HG03108 (cell line): ENCODE measurements around the gene GDAP2.
A peak's percentile ranks its signal among the peaks of the same experiment; 100 is the strongest.
"Not testable (repeated sequence)": the region's sequence is repeated elsewhere in the genome, so short reads cannot be mapped to it uniquely, and the experiment has no call there.

ENCODE experiments used
- ATAC-seq: cut with Tn5 transposase; IDR thresholded peaks from one replicate; pipeline ENCODE4 v1.9.1; 2021; ENCODE audit warnings: moderate library complexity; ENCODE audit not compliant: unreplicated experiment

The GDAP2 gene

GRCh38 chr1:117904485-117904884, 24.9 kb downstream of the GDAP2 start:
- no peak for ATAC-seq

DNA sequence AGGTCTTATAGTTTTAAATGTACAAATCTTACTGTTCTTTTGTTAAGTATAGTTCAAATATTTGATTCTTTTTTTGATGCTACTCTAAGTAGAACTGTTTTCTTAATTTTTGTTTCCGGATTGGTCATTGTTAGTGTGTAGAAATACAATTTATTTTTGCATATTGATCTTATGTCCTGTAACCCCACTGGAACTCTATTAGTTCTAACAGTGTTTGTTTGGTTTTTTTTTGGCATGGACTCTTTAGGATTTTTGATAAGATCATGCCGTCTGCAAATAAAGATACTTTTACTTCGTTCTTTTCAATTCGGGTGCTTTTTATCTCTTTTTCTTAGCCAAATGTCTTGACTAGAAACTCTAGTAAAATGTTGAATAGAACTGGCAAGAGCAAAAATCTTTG, 26.5 kb downstream of the GDAP2 start:
- no peak for ATAC-seq

- no peak for ATAC-seq
Observed at GRCh38 chr1:117899801-117900200, 29.6 kb downstream of the GDAP2 start.

GRCh38 chr1:117897551-117897950, 31.9 kb downstream of the GDAP2 start:
- ATAC-seq: no peak

GRCh38 chr1:117895482-117896114, 33.8 kb downstream of the GDAP2 start:
- peak; percentile 89 for ATAC-seq

GRCh38 chr1:117894078-117894477, 35.3 kb downstream of the GDAP2 start:
- ATAC-seq: no peak

GRCh38 chr1:117892512-117892911, 36.9 kb downstream of the GDAP2 start:
- peak; percentile 59 for ATAC-seq

- no peak for ATAC-seq
Observed at GRCh38 chr1:117890452-117890851, 39.0 kb downstream of the GDAP2 start.

DNA sequence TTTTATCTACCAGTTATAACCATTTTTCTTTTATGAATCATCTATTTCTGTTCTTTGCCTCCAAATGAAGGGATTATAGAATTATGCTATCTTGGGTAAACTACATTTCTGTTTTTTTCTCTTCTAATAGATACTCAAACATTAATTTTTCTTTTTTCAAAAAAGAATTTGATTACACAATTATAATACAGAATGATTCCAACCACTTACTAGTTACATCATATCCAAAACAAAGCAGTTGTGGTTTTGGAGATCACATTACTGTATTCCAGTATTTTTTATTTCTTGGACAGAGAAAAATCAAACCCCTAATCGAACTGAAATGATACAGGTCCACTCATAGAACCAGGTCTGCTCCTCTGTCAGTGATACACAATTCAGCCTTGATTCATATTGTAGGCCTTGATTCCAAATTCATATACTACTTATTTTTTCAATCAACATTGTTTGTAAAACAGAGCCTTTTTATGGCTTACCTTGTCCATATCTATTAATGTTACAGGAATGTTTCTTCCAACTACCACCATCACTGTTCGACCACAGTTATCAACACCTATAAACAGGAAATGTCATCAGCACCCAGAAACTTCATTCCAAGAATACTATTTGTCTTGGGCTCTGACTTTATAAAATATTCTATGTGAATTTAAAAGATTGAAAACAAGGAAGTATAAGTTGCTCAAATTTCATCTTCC, 43.2 kb downstream of the GDAP2 start:
- ATAC-seq: no peak

DNA sequence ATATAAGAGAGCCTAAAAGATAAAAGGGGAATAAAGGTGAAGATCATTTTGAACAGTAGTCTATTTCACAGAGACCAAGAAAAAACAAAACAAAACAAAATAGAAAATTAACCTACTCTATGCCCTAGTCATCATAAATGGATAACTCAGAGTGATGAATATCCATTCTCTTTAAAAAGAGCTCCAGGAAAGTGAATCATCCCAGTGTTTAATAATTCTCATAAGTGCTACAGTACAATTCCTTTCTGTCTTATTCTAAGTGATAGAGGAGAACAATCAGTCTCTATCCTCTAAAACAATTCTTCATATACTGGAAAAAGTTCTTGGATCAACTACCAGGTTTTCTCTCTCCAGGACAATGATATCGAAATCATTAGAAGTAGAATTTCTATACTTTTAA, 45.8 kb downstream of the GDAP2 start:
- no peak for ATAC-seq

DNA sequence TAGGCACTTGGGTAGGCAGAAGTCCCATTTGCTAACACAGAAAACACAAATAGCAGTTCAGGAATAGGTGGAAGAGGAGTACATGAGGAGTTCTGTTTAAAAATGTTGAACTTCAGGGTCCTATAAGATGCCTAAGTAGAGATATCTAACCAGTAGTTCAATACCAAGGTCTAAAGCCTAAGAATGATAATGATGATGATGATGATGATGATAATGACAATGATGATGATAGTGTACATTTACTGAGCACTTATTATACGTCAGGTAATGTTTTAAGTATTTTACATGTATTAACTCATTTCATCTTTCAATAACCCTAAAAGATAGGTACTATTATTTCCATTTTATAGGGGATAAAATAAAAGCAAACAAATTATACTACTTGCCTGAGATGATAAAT, 50.1 kb downstream of the GDAP2 start:
- no peak for ATAC-seq

DNA sequence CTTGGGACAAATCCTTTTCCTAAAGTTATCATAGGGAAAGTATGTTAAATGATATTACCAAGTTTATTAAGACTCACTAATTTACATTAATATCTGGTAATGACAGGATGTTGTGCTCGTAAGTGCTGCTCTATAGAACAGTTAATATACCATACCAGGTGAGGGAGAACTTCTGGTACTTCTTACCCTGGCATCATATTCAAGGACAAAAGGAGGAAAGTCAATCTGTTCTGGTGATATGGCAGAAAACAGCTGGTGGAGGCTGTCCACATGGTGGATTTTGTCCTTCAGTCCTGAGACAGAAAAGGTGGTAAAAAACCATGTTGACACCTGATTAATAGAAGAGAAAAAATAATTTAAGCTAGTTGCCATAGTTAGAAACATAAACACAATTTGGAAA, 51.6 kb downstream of the GDAP2 start:
- no peak for ATAC-seq

DNA sequence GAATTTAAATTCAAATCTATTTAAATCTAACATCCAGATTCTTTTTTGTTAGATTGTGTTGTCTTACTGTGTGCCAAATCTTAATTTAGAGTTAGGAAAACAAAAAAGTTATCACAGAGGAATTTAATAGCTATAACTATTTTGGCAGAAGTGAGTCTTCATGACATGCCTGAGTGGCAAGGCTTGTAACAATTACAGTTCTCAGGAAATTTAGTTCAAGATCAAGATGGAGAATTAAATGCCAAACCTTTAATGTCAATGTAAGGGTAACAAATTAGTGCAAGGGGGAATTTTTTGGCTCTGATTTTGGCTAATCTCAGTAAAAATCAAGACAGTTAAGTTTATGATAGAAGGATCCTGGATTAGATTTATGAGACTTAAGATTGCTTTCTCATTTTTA, 58.4 kb downstream of the GDAP2 start:
- ATAC-seq: no peak

DNA sequence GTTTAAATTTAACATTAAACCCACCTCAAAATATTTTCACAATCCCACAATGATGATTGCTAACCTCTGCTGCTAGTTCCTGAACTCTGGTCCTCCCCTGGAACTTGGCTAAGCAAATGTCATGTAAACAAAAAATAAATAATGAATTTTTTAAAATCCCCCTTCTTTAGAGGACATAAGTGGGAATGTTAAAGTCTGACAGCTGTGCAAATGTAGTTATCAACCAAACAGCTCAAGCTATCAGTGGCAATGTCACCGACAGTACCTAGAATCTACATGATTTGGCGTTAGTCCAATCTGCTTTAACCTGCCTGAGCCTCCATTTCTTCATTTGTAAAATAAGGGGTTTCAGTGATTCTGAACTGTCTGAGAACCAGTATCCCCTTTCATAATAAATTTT, 67.7 kb downstream of the GDAP2 start:
- ATAC-seq: no peak

DNA sequence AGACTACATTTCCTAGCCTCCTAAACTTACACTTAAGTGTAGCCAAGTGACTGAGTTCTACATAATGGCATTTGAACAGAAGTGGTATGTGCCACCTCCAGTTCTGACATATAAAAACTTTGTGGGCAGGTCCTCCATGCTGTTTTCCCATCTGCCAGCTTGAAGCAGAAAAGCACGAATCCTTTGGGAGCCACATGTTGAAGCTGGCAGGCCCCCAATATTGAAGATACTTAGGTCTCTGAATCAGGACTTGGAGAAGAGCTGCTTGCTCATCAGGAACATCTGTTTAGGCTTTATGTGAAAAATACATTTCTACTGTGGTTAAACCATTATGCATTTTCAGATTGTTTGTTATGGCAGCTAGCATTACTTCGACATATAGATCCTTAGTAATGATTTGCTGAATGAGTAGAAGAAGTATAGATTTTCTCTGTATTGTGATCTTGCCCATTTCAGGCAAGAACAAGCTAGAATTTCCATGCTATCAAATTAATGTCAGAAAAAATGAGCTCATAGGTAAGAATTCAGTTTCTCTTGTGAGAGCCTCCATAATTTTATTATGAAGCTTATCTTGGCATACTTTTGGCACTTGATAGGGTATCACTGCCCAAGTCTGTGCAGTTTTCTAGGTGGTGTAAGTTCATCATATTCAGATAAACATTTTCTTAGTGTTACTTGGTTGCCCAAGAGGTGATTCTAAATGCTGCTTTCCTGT, 68.4 kb downstream of the GDAP2 start:
- ATAC-seq: no peak

- ATAC-seq: no peak
Observed at GRCh38 chr1:117859901-117860300, 69.5 kb downstream of the GDAP2 start.

DNA sequence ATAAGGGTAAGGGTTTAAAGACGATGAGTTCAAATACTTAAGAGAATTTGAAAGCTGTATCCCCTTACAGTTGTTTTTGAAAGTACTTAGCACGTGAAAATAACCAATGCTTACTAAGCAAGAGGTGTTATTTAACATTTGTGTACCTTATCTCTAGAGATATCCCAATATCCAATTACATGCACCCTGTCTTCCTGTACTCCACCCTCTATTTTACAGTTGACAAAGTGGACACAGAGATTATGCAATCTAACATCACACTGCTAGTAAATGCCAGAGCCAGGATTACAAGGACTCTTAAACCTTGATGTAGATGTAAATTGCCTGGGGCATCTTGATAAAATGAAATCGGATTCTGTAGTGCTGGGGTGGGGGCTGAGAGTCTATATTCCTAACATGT, 72.0 kb downstream of the GDAP2 start:
- ATAC-seq: no peak

DNA sequence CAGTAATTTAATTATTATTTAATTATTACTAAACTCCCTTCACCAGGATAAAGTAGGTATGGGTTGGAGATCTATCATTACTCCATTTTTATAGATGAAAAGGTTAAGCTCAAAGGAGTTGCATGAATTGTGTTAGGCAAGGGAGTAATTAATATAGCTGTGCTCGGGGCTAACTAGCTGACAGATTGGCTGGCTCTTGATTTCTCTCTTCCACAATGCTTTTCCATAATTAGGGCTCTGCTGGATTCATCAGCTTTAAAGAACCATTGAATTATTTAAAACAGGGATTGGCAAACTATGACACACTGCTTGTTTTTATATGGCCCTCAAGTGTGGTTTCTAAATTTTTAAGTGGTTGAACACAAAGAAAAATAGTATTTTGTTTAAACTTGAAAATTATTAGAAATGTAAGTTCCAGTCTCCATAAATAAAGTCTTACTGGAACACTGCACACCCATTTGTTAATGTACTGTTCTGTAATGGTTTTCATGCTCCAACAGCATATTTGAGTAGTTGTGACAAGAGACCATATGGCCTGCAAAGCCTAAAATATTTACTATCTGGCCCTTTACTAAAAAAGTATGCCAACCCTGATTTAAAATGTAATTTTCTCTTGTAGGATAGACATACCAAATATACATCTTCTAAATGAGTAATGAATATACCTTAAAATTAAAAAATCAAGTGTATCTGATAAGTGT, 76.4 kb downstream of the GDAP2 start:
- no peak for ATAC-seq

DNA sequence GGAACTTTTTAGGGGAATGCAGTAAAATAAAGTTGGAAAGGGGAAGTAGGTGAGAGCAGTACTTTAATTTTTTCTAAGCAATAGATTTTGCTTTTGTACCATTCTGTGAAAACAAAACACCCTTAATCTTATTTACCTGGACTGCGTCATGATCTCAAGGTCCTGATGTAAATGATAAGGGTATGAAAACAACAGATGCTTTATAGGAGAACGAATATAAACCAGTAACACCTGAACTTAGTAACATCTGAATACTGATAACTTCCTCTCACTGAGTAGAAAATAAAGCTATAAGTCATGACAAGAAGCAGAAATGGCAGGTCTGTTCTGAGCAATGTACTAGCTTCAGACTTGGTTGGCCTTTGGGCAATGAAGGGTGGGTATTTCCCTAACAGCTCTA, 77.7 kb downstream of the GDAP2 start:
- ATAC-seq: no peak

GRCh38 chr1:117846674-117847425, 82.6 kb downstream of the GDAP2 start:
- no peak for ATAC-seq

- not testable (repeated sequence) for ATAC-seq
Observed at GRCh38 chr1:117844478-117844877, 84.9 kb downstream of the GDAP2 start.
